ENCODE data around the gene MYOZ1. TPM values are rescaled to one million over a fixed set of nuclear protein-coding genes. Genes with fewer than 3 reads are reported as not detected.

MYOZ1 gene
- total RNA-seq, 4 donors from 2014 or later = 0.42 to 3.9 (median 1.4) TPM

- 81 to 91% methylated on average over 9 of the region's 9 CpGs for WGBS, 2 donors
- Histone ChIP-seq H3K27ac (peak overlapping the region in 1 of 4 donors; percentile 66), H3K9me3 (no peaks in the 10 kb centered on the region), H3K36me3 (no peaks in the 10 kb centered on the region), H3K27me3 (no peaks in the 10 kb centered on the region), H3K4me1 (peaks cover 0 to 34% (median 12%) of the 10 kb centered on the region in 4 donors), H3K4me3 (no peak overlapping the region)
- TF ChIP-seq CTCF (IDR thresholded peaks at IDR 0.05) (no peak), EP300 (IDR thresholded peaks at IDR 0.05) (no peak), POLR2A (IDR thresholded peaks at IDR 0.05) (no peak)
- no peak for DNase-seq (ENCODE audit: low spot score in 2 of 2)
These were observed 5.3 kb upstream of the MYOZ1 start for GRCh38 chr10:73646598-73647041.

- WGBS, 2 donors = 74 to 77% methylated on average over 3 of the region's 3 CpGs
- no peaks in the 10 kb centered on the region for H3K9me3 ChIP-seq
- no peak overlapping the region for H3K4me3 ChIP-seq
- DNase-seq (ENCODE audit: low spot score in 2 of 2) = no peak
- H3K27ac ChIP-seq = no peak overlapping the region
- no peaks in the 10 kb centered on the region for H3K27me3 ChIP-seq
- TF ChIP-seq EP300 (IDR thresholded peaks at IDR 0.05) = no peak
- H3K4me1 ChIP-seq = peaks cover 0 to 34% (median 12%) of the 10 kb centered on the region in 4 donors
- H3K36me3 ChIP-seq = no peaks in the 10 kb centered on the region
These were observed 4.0 kb upstream of the MYOZ1 start for GRCh38 chr10:73645251-73645650.

- no peak for DNase-seq (ENCODE audit: low spot score in 2 of 2)
- H3K36me3 ChIP-seq = no peaks in the 10 kb centered on the region
- TF ChIP-seq CTCF (IDR thresholded peaks at IDR 0.05) (no peak), POLR2A (IDR thresholded peaks at IDR 0.05) (no peak), EP300 (IDR thresholded peaks at IDR 0.05) (no peak)
- H3K4me3 ChIP-seq = no peak overlapping the region
- no peaks in the 10 kb centered on the region for H3K9me3 ChIP-seq
- peaks cover 0 to 34% (median 12%) of the 10 kb centered on the region in 4 donors for H3K4me1 ChIP-seq
- no peaks in the 10 kb centered on the region for H3K27me3 ChIP-seq
- no peak overlapping the region for H3K27ac ChIP-seq
- 63 to 83% methylated on average over 1 of the region's 1 CpG for WGBS, 2 donors
These were observed 3.5 kb upstream of the MYOZ1 start for GRCh38 chr10:73644767-73645166.

GRCh38 chr10:73644015-73644743, 2.9 kb upstream of the MYOZ1 start:
- no peaks in the 10 kb centered on the region for H3K9me3 ChIP-seq
- peak; percentile 74 to 96 (median 82) for TF ChIP-seq CTCF (IDR thresholded peaks at IDR 0.05)
- no peak for TF ChIP-seq POLR2A (IDR thresholded peaks at IDR 0.05)
- TF ChIP-seq EP300 (IDR thresholded peaks at IDR 0.05) = peak in 1 of 2 donors; percentile 42
- no peaks in the 10 kb centered on the region for H3K27me3 ChIP-seq
- H3K4me3 ChIP-seq = no peak overlapping the region
- no peaks in the 10 kb centered on the region for H3K36me3 ChIP-seq
- peaks cover 0 to 34% (median 12%) of the 10 kb centered on the region in 4 donors for H3K4me1 ChIP-seq
- H3K27ac ChIP-seq = no peak overlapping the region
- 17 to 23% methylated on average over 5 of the region's 5 CpGs for WGBS, 2 donors
- peak in 1 of 2 donors; percentile 61 for DNase-seq (ENCODE audit: low spot score in 2 of 2)

GRCh38 chr10:73643362-73643761, 2.1 kb upstream of the MYOZ1 start:
- Histone ChIP-seq H3K9me3 (no peaks in the 10 kb centered on the region), H3K27me3 (no peaks in the 10 kb centered on the region), H3K4me1 (peaks cover 0 to 27% (median 10%) of the 10 kb centered on the region in 4 donors), H3K4me3 (no peak overlapping the region), H3K27ac (no peak overlapping the region), H3K36me3 (no peaks in the 10 kb centered on the region)
- WGBS, 2 donors = 88 to 95% methylated on average over 2 of the region's 2 CpGs
- TF ChIP-seq POLR2A (IDR thresholded peaks at IDR 0.05) = no peak
- TF ChIP-seq EP300 (IDR thresholded peaks at IDR 0.05) = no peak
- no peak for TF ChIP-seq CTCF (IDR thresholded peaks at IDR 0.05)
- no peak for DNase-seq (ENCODE audit: low spot score in 2 of 2)

Measured in tibial nerve (tissue), 4 donors.